ENCODE data around the gene DBT.
"Not testable (repeated sequence)": the region's sequence is repeated elsewhere in the genome, so short reads cannot be mapped to it uniquely, and the experiment has no call there.

GRCh38 chr1:100205593-100205992 is 44.0 kb downstream of the DBT start:
- not testable (repeated sequence) for TF ChIP-seq POLR2A, CTCF (IDR thresholded peaks at IDR 0.05)

Measured in heart left ventricle (tissue), 13 donors.